ENCODE results near the gene ZNF823. TPM values are rescaled to one million over a fixed set of nuclear protein-coding genes. Genes with fewer than 3 reads are reported as not detected.
A peak's percentile ranks its signal among the peaks of the same experiment; 100 is the strongest.

The ZNF823 gene
- total and polyA plus RNA-seq, 2 of the 13 experiments (the other 11 are each of a cell fraction or from before 2014, with no cell fraction given) = 5.7 to 11.7 TPM

- TF ChIP-seq PCBP1 (IDR thresholded peaks at IDR 0.05; ENCODE audit: borderline replicate concordance, low read depth, low read length) = no peak
- TF ChIP-seq CEBPB (IDR thresholded peaks at IDR 0.05; ENCODE audit: borderline replicate concordance, low read depth, low read length) = no peak
- TF ChIP-seq, protein P1, sequence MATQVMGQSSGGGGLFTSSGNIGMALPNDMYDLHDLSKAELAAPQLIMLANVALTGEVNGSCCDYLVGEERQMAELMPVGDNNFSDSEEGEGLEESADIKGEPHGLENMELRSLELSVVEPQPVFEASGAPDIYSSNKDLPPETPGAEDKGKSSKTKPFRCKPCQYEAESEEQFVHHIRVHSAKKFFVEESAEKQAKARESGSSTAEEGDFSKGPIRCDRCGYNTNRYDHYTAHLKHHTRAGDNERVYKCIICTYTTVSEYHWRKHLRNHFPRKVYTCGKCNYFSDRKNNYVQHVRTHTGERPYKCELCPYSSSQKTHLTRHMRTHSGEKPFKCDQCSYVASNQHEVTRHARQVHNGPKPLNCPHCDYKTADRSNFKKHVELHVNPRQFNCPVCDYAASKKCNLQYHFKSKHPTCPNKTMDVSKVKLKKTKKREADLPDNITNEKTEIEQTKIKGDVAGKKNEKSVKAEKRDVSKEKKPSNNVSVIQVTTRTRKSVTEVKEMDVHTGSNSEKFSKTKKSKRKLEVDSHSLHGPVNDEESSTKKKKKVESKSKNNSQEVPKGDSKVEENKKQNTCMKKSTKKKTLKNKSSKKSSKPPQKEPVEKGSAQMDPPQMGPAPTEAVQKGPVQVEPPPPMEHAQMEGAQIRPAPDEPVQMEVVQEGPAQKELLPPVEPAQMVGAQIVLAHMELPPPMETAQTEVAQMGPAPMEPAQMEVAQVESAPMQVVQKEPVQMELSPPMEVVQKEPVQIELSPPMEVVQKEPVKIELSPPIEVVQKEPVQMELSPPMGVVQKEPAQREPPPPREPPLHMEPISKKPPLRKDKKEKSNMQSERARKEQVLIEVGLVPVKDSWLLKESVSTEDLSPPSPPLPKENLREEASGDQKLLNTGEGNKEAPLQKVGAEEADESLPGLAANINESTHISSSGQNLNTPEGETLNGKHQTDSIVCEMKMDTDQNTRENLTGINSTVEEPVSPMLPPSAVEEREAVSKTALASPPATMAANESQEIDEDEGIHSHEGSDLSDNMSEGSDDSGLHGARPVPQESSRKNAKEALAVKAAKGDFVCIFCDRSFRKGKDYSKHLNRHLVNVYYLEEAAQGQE (IDR thresholded peaks at IDR 0.05; ENCODE audit: borderline replicate concordance in 1 of 2, low read depth in 1 of 2, low read length in 2 of 2) = peak in 1 of 2 experiments; percentile 15; a peak in 1 of 4 replicates
- peak; percentile 64; the same call in 1 of the 2 replicates for TF ChIP-seq ZNF564 (CRISPR knock-in tag; IDR thresholded peaks at IDR 0.05)
- TF ChIP-seq MAFF (IDR thresholded peaks at IDR 0.05; ENCODE audit: low read depth, low read length) = no peak
- no peak; the same call in 1 of the 2 replicates for TF ChIP-seq KMT2B (CRISPR knock-in tag; IDR thresholded peaks at IDR 0.05)
- no peak for TF ChIP-seq BRD4 (CRISPR knock-in tag; IDR thresholded peaks at IDR 0.05)
- TF ChIP-seq, protein P2, sequence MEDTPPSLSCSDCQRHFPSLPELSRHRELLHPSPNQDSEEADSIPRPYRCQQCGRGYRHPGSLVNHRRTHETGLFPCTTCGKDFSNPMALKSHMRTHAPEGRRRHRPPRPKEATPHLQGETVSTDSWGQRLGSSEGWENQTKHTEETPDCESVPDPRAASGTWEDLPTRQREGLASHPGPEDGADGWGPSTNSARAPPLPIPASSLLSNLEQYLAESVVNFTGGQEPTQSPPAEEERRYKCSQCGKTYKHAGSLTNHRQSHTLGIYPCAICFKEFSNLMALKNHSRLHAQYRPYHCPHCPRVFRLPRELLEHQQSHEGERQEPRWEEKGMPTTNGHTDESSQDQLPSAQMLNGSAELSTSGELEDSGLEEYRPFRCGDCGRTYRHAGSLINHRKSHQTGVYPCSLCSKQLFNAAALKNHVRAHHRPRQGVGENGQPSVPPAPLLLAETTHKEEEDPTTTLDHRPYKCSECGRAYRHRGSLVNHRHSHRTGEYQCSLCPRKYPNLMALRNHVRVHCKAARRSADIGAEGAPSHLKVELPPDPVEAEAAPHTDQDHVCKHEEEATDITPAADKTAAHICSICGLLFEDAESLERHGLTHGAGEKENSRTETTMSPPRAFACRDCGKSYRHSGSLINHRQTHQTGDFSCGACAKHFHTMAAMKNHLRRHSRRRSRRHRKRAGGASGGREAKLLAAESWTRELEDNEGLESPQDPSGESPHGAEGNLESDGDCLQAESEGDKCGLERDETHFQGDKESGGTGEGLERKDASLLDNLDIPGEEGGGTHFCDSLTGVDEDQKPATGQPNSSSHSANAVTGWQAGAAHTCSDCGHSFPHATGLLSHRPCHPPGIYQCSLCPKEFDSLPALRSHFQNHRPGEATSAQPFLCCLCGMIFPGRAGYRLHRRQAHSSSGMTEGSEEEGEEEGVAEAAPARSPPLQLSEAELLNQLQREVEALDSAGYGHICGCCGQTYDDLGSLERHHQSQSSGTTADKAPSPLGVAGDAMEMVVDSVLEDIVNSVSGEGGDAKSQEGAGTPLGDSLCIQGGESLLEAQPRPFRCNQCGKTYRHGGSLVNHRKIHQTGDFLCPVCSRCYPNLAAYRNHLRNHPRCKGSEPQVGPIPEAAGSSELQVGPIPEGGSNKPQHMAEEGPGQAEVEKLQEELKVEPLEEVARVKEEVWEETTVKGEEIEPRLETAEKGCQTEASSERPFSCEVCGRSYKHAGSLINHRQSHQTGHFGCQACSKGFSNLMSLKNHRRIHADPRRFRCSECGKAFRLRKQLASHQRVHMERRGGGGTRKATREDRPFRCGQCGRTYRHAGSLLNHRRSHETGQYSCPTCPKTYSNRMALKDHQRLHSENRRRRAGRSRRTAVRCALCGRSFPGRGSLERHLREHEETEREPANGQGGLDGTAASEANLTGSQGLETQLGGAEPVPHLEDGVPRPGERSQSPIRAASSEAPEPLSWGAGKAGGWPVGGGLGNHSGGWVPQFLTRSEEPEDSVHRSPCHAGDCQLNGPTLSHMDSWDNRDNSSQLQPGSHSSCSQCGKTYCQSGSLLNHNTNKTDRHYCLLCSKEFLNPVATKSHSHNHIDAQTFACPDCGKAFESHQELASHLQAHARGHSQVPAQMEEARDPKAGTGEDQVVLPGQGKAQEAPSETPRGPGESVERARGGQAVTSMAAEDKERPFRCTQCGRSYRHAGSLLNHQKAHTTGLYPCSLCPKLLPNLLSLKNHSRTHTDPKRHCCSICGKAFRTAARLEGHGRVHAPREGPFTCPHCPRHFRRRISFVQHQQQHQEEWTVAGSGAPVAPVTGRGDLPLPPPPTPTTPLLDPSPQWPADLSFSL (CRISPR knock-in tag; IDR thresholded peaks at IDR 0.05) = no peak
- no peak for TF ChIP-seq TMF1 (CRISPR knock-in tag; IDR thresholded peaks at IDR 0.05; ENCODE audit: low read depth)
- TF ChIP-seq ZNF878 (CRISPR knock-in tag; IDR thresholded peaks at IDR 0.05) = 0 out of 2 replicates have a peak, but pooled peaks have one; percentile 44
- no peak for TF ChIP-seq ZNF557 (CRISPR knock-in tag; IDR thresholded peaks at IDR 0.05)
- peak; percentile 64; the same call in 1 of the 2 replicates for TF ChIP-seq ZNF232 (CRISPR knock-in tag; IDR thresholded peaks at IDR 0.05; ENCODE audit: borderline replicate concordance)
- TF ChIP-seq GPN1 (CRISPR knock-in tag; IDR thresholded peaks at IDR 0.05; ENCODE audit: borderline replicate concordance) = no peak
- 0 out of 2 replicates have a peak, but pooled peaks have one; percentile 54 for TF ChIP-seq ZFP37 (CRISPR knock-in tag; IDR thresholded peaks at IDR 0.05; ENCODE audit: borderline replicate concordance)
- no peak for TF ChIP-seq FOXP1 (IDR thresholded peaks at IDR 0.05)
- no peak for TF ChIP-seq FOXP1 (CRISPR knock-in tag; IDR thresholded peaks at IDR 0.05)
- TF ChIP-seq SP4 (CRISPR knock-in tag; IDR thresholded peaks at IDR 0.05) = peak; percentile 38; the same call in 1 of the 2 replicates
- TF ChIP-seq PAF1 (CRISPR knock-in tag; IDR thresholded peaks at IDR 0.05) = no peak
- TF ChIP-seq BCLAF1 (IDR thresholded peaks at IDR 0.05) = no peak
These were observed 28.9 kb upstream of the ZNF823 start (continued) for GRCh38 chr19:11767633-11768133.
